K562 (cell line): ENCODE measurements around the gene INCA1.
A peak's percentile ranks its signal among the peaks of the same experiment; 100 is the strongest.

Source experiments
- BCL6 ChIP-seq: fragments of 250-450 bp; sonication (Bioruptor Pico); IDR thresholded peaks from 2 replicates; pipeline ENCODE4 v1.4.0; 2020
- CTCF ChIP-seq, 3 experiments: IDR thresholded peaks in 2 of 3; conservative IDR thresholded peaks in 1 of 3; 2 replicates each; pipeline ENCODE4 v1.5.1; 2011 to 2012; ENCODE audit warnings: low read length in 3 of 3, mild to moderate bottlenecking in 3 of 3, control low read depth in 2 of 3, improper control_type of control experiment in 1 of 3, inconsistent platforms in 1 of 3, low read depth in 1 of 3, mixed read lengths in 1 of 3, moderate library complexity in 1 of 3; ENCODE audit not compliant: insufficient read depth in 2 of 3
- FOXP4 ChIP-seq: sonication (generic); formaldehyde crosslinking; IDR thresholded peaks from 2 replicates; pipeline ENCODE4 v1.8.0; 2022; ENCODE audit warnings: mild to moderate bottlenecking, missing genetic modification reagents, borderline replicate concordance
- NRF1 ChIP-seq, 2 experiments: fragments of 450-650 bp; IDR thresholded peaks in 1 of 2; conservative IDR thresholded peaks in 1 of 2; 2 replicates each; pipeline ENCODE4 v1.6.1; 2014; ENCODE audit warnings: mild to moderate bottlenecking in 2 of 2
- RAD21 ChIP-seq, 2 experiments: fragments of 250-450 bp in 1 of 2; fragments of 450-650 bp in 1 of 2; sonication (Bioruptor Pico) in 1 of 2; formaldehyde crosslinking in 1 of 2; IDR thresholded peaks in 1 of 2; conservative IDR thresholded peaks in 1 of 2; 2 replicates each; pipeline versions ENCODE4 v1.4.0 to v1.8.0; 2020 to 2022; ENCODE audit warnings: mild to moderate bottlenecking in 2 of 2, moderate library complexity in 1 of 2
- RBFOX2 ChIP-seq: fragments of 200-400 bp; formaldehyde crosslinking; IDR thresholded peaks from 2 replicates; pipeline ENCODE4 v1.6.1; 2017; ENCODE audit warnings: low read depth, mild to moderate bottlenecking, low read length, moderate library complexity
- ZMIZ1 ChIP-seq, 2 experiments: fragments of 150-350 bp in 1 of 2; IDR thresholded peaks; 2 replicates each; pipeline ENCODE4 v1.6.1; 2012 to 2016; ENCODE audit warnings: low read depth in 2 of 2, low read length in 2 of 2, mild to moderate bottlenecking in 1 of 2, moderate library complexity in 1 of 2

GRCh38 chr17:4956493-4957061 lies 40.7 kb downstream of the INCA1 start:
- TF ChIP-seq CTCF (IDR thresholded peaks at IDR 0.05 in 2 of 3, conservative IDR thresholded peaks at IDR 0.05 in 1 of 3; ENCODE audit: insufficient read depth in 2 of 3, low read depth in 1 of 3, low read length in 3 of 3) (peak; percentile 37 to 51 (median 40); a peak in 4 of 6 replicates), ZMIZ1 (IDR thresholded peaks at IDR 0.05; ENCODE audit: low read depth in 2 of 2, low read length in 2 of 2) (no peak), NRF1 (conservative IDR thresholded peaks at IDR 0.05 in 1 of 2, IDR thresholded peaks at IDR 0.05 in 1 of 2) (no peak), RBFOX2 (no peak), BCL6 (CRISPR knock-in tag) (no peak), RAD21 (CRISPR knock-in tag; conservative IDR thresholded peaks at IDR 0.05 in 1 of 2, IDR thresholded peaks at IDR 0.05 in 1 of 2) (no peak), FOXP4 (CRISPR knock-in tag) (no peak)
